Right lobe of liver (tissue), 4 donors: ENCODE data around the gene DTX3L.

Source experiments
- CTCF ChIP-seq, 4 donors: fragments of 200-600 bp in 3 of 4; fragments of 450-650 bp in 1 of 4; IDR thresholded peaks; one replicate each; pipeline versions ENCODE4 v1.5.1 to v1.8.0; 2016 to 2022; ENCODE audit warnings: antibody characterized with exemption in 4 of 4, mild to moderate bottlenecking in 2 of 4
- POLR2A ChIP-seq: fragments of 450-650 bp; IDR thresholded peaks from one replicate; pipeline ENCODE4 v1.6.1; 2017; ENCODE audit warnings: antibody characterized with exemption, mild to moderate bottlenecking
- donor health status: DM: no; HTN: no; CAD: no.
- donor health status: DM: no; HTN: no; CAD: no.
- donor health status: DM: no; HTN: yes; CAD: no.

GRCh38 chr3:122598556-122598955, 34.4 kb downstream of the DTX3L start:
- no peak for TF ChIP-seq CTCF (IDR thresholded peaks at IDR 0.05)
- TF ChIP-seq POLR2A: no peak
